ENCODE measurements around the gene CDC42BPA.
A peak's percentile ranks its signal among the peaks of the same experiment; 100 is the strongest.
"Not testable (repeated sequence)": the region's sequence is repeated elsewhere in the genome, so short reads cannot be mapped to it uniquely, and the experiment has no call there.

Gene CDC42BPA

GRCh38 chr1:227058321-227058751, 260.0 kb downstream of the CDC42BPA start:
- no peak for DNase-seq

- DNase-seq = no peak
Measured at GRCh38 chr1:227049253-227049652, 269.0 kb downstream of the CDC42BPA start.

- DNase-seq = no peak
Measured at GRCh38 chr1:227043755-227044154, 274.5 kb downstream of the CDC42BPA start.

GRCh38 chr1:227042292-227042691, 276.0 kb downstream of the CDC42BPA start:
- no peak for DNase-seq

DNA sequence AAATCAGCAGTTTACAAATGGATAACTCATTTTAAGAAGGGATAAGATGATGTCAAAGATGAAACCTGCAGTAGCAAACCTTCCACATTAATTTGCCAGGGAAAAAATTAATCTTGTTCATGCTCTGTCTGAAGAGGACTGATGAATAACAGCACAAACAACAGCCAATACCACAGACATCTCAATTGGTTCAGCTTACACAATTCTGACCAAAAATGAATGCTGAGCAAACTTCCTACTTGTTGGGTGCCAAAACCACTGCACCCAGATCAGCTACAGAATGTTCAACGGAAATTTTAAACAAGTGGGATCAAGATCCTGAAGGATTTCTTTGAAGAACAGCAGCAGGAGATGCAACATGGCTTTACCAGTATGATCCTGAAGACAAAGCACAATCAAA, 279.9 kb downstream of the CDC42BPA start:
- DNase-seq = no peak

GRCh38 chr1:227037121-227037520, 281.2 kb downstream of the CDC42BPA start:
- no peak for DNase-seq

DNA sequence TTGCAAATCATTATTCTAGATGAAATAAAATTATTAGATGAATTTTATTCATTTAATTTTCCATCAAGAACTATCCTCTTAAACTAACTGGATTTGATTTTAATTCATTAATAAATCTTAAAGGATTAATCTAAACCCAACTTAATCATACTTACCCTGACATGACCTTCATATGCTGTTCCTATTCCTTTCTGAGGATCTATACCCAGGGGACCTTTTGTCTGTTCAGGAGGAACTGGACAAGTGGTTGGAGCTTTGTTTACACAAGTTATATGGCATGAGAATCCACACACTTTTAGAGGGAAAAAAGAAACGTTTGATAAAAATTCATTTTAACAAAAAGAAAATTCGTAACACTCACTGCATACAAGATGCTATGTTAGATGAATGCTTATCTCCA, 283.0 kb downstream of the CDC42BPA start:
- DNase-seq = no peak

DNA sequence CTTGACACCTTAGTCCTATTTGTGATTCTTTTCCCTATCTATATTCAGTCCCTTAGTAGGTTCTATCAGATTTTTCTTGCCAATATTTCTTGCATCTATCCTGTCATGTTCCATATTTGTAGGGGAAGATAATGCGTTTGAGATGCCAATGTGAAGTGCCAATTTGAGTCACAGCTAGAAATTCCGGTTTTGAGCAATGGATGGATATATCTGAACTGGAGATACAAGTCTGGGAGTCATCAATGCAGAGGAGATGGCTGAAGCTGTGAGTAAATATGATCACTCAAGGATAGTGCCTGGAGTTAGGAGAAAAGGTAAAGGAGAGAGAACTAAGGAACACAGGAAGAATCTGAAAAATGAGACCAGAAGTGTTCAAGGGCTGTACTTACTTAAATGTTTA, 284.4 kb downstream of the CDC42BPA start:
- DNase-seq = no peak

GRCh38 chr1:227032396-227032795, 285.9 kb downstream of the CDC42BPA start:
- no peak for DNase-seq

GRCh38 chr1:227016990-227017389, 301.3 kb downstream of the CDC42BPA start:
- DNase-seq = no peak

- no peak for DNase-seq
Measured at GRCh38 chr1:227010645-227011044, 307.6 kb downstream of the CDC42BPA start.

GRCh38 chr1:227009937-227010336, 308.4 kb downstream of the CDC42BPA start:
- DNase-seq = no peak

DNA sequence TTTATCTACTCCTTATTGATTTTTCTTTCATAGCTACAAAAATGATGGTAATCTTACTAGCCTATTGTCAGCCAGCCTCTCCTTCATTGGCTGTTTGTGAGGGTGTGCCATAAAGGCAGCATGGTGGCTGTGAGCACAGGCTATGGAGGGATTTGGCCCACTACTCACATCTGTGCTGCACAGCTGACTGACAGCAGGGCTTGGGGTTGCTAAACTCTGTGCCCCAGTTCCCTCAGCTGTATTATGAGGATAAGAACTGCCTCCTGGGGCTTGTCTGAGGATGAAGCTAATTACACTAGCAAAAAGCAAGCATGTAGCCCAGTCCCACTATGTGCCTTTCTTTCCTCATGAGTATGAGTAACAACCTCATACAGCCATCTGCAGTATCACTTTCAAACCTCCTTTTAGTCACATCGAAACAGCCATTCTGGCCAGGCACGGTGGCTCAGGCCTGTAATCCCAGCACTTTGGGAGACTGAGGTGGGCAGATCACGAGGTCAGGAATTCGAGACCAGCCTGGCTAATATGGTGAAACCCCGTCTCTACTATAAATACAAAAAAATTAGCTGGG, 312.0 kb downstream of the CDC42BPA start:
- DNase-seq = no peak

- no peak for DNase-seq
Measured at GRCh38 chr1:227004796-227005195, 313.5 kb downstream of the CDC42BPA start.

DNA sequence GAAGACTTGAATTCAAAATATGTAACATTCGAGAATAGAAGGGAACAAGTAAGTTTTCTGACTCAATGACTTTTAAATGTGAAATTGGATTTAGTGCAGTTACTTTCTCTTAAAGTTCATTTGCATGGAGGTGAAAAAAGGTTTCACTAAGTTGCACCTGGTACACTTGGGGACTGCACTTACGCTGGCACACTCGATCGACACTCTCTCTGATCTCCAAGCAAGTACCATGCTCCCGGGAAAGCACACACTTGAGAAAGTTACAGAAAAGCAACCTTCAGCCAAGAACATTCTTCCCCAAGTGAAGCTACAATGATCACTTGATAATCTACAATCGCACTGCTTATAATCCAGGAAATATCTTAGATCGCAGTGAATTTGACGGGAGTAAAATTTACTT, 315.1 kb downstream of the CDC42BPA start:
- DNase-seq = no peak

GRCh38 chr1:227002531-227003049, 315.7 kb downstream of the CDC42BPA start:
- DNase-seq = no peak

DNA sequence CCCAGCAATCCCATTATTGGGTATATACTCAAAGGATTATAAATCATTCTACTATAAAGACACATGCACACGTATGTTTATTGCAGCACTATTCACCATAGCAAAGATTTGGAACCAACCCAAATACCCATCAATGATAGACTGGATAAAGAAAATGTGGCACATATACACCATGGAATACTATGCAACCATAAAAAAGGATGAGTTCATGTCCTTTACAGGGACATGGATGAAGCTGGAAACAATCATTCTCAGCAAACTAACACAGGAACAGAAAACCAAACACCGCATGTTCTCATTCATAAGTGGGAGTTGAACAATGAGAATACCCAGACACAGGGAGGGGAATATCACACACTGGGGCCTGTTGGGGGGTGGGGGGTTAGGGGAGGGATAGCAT, 318.7 kb downstream of the CDC42BPA start:
- not testable (repeated sequence) for DNase-seq

- DNase-seq = no peak
Measured at GRCh38 chr1:226995365-226996332, 322.6 kb downstream of the CDC42BPA start.

DNA sequence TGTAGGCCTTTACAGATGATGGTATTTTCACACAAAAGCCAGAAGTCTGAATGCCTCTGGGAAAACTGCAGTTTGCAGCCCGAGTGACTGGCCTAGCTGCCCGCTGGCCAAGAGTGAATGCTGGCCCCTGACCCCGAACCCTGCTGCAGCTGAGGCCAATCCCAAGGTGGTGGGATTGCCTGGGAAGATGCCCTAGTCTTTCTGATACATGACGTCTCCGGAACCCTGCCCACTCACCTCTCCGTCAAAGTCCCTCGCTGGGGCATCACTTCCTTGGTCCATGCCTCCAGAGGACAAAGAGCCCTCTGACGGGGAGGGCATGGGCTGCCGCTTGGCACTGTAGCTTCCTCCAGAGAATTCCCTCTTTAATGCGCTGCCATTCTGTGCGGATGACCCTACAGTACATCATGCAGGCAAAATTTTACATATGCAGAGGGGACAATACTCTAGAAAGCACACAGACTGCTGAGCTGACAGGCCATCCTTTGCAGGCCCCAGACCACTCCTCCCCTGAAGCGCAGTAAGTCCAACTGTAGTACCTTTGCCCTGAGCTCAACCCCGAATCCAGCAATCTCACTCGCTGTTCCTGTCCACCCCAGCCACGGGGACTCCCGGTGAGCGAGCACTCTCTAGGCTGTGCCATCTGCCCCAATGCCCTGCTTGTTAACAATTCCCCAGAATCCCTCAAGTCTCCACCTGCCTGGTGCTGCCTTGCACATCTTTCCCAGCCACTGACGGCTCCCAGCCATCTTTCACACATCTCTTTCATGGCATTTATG, 323.5 kb downstream of the CDC42BPA start:
- DNase-seq = no peak

GRCh38 chr1:226993814-226994585, 324.3 kb downstream of the CDC42BPA start:
- DNase-seq = no peak

DNA sequence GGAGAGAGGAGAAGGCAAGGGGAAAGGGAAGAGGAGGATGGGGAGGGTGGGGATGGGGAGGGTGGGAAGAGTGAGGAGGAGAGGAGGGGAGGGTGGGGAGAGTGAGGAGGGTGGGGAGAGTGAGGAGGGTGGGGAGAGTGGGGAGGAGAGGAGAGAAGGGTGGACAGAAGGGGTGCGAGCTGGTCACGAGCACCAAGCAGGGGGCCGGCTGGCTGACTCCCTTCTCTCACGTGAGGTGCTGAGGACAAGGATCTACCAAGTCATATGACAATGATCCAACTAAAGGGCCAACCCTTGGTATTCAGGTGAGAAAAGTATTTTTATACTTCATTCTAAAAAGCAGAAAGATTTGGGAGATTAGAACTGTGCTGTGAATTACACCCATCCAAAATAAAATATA, 326.4 kb downstream of the CDC42BPA start:
- no peak for DNase-seq

GRCh38 chr1:226990133-226990716, 328.1 kb downstream of the CDC42BPA start:
- DNase-seq = peak; percentile 58

All from activated naive CD4-positive, alpha-beta T cell treated with anti-CD3 and anti-CD28 coated beads, Interleukin-2, amount 50 U/mL, for 16 hours (primary cell).